AG04450 (cell line): ENCODE measurements around the gene MKS1. TPM values are rescaled to one million over a fixed set of nuclear protein-coding genes. Genes with fewer than 3 reads are reported as not detected.

Experiments
- CTCF ChIA-PET: fragments of 300-600, 350-600 bp; formaldehyde crosslinking; extraction: SDS; loops from one replicate; lab custom pipeline; 2022; ENCODE audit warnings: antibody characterized with exemption, inconsistent platforms; lab: Charles Lee
- POLR2A ChIA-PET: fragments of 350-600 bp; formaldehyde crosslinking; extraction: SDS; loops from one replicate; lab custom pipeline; 2021; ENCODE audit warnings: antibody characterized with exemption, inconsistent platforms; lab: Yijun Ruan, JAX
- DNase-seq: peaks from one replicate; pipeline ENCODE4 v3.0.0-alpha.2; 2011; ENCODE audit warnings: low read depth, low spot score
- H3K27ac ChIP-seq: one replicate; pipeline ENCODE4 v1.5.1; 2012; ENCODE audit warnings: low read depth, low read length, control low read depth
- H3K27me3 ChIP-seq: one replicate; pipeline ENCODE4 v1.6.0; 2012; ENCODE audit warnings: low read length; ENCODE audit not compliant: control insufficient read depth, insufficient read depth
- H3K4me3 ChIP-seq: 2 replicates; pipeline ENCODE4 v1.5.1; 2011; ENCODE audit warnings: mild to moderate bottlenecking, low read depth, low read length, control low read depth
- H3K9me3 ChIP-seq: 2 replicates; pipeline ENCODE4 v1.5.1; 2012; ENCODE audit warnings: low read length; ENCODE audit not compliant: control insufficient read depth, insufficient read depth
- polyA plus RNA-seq: library from polyadenylated mRNA; depleted of rRNA; stranded (reverse); fragments of >200 nt; gene quantifications from 2 replicates; pipeline ENCODE4 v1.2.3, GENCODE V29; 2011
- TF ChIP-seq, protein P1 (sequence below): IDR thresholded peaks from 2 replicates; pipeline ENCODE4 v1.5.1; 2011; ENCODE audit warnings: low read depth, low read length, control low read depth, inconsistent platforms

MKS1 gene
- polyA plus RNA-seq, 1 experiment, result 14.4 TPM

- no peaks in the 10 kb centered on the region for H3K9me3 ChIP-seq
- TF ChIP-seq, protein P1, sequence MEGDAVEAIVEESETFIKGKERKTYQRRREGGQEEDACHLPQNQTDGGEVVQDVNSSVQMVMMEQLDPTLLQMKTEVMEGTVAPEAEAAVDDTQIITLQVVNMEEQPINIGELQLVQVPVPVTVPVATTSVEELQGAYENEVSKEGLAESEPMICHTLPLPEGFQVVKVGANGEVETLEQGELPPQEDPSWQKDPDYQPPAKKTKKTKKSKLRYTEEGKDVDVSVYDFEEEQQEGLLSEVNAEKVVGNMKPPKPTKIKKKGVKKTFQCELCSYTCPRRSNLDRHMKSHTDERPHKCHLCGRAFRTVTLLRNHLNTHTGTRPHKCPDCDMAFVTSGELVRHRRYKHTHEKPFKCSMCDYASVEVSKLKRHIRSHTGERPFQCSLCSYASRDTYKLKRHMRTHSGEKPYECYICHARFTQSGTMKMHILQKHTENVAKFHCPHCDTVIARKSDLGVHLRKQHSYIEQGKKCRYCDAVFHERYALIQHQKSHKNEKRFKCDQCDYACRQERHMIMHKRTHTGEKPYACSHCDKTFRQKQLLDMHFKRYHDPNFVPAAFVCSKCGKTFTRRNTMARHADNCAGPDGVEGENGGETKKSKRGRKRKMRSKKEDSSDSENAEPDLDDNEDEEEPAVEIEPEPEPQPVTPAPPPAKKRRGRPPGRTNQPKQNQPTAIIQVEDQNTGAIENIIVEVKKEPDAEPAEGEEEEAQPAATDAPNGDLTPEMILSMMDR, result no peak
- POLR2A ChIA-PET, result no interaction called here
- no peak overlapping the region for H3K4me3 ChIP-seq
- no peak overlapping the region for H3K27ac ChIP-seq
- peaks cover 20% of the 10 kb centered on the region for H3K27me3 ChIP-seq
- no peak for DNase-seq
- CTCF ChIA-PET, result interaction anchor here (1.1 to 1.6 kb wide), 2 partner anchors 18 kb away, joined by 3 to 8 read pairs; no protein-coding TSS in a partner anchor
Observed at GRCh38 chr17:58231641-58232040, 12.6 kb upstream of the MKS1 start.

- ChIA-PET POLR2A (no interaction called here), CTCF (interaction anchor here (1.2 to 1.6 kb wide), 3 partner anchors 18 to 20 kb away, joined by 3 to 10 read pairs (median 3); no protein-coding TSS in a partner anchor)
- Histone ChIP-seq H3K9me3 (no peaks in the 10 kb centered on the region), H3K4me3 (no peak overlapping the region), H3K27ac (no peak overlapping the region), H3K27me3 (peaks cover 12% of the 10 kb centered on the region)
- TF ChIP-seq, protein P1, result no peak
- DNase-seq, result no peak
Observed at GRCh38 chr17:58229881-58230280, 10.8 kb upstream of the MKS1 start.

DNA sequence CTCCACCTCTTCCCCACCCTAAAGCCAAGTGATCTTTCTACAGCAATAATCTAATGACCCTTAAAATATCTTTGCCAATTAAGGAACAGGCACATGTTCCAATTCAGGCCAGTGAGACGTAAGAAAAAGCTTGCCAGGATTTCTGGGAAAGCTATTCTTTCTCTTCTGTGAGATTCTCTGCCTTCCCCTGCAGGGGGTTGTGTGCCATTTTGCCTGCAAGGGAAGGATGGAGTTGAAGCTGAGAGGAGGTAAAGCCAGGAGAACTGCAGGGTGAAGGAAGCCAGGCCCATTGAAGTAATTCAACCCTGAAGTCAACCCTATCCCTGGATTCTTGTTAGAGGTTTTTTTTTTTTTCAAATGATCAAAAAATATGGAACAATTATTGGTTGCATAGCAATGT, 10.3 kb upstream of the MKS1 start:
- CTCF ChIA-PET, result interaction anchor here (0.9 to 1.2 kb wide), 2 partner anchors 18 to 30 kb away, joined by 3 read pairs; no protein-coding TSS in a partner anchor

GRCh38 chr17:58228679-58229078, 9.6 kb upstream of the MKS1 start:
- Histone ChIP-seq H3K27me3 (peaks cover 12% of the 10 kb centered on the region), H3K27ac (no peak overlapping the region), H3K9me3 (no peaks in the 10 kb centered on the region), H3K4me3 (no peak overlapping the region)
- ChIA-PET POLR2A (no interaction called here), CTCF (interaction anchor here (0.9 kb wide), 1 partner anchor 29 kb away, joined by 3 read pairs; no protein-coding TSS in a partner anchor)
- no peak for DNase-seq
- TF ChIP-seq, protein P1, result no peak

More for the DNA sequence above, 10.3 kb upstream of the MKS1 start:
- TF ChIP-seq, protein P1, result no peak
- H3K9me3 ChIP-seq, result no peaks in the 10 kb centered on the region
- H3K4me3 ChIP-seq, result no peak overlapping the region
- no peak overlapping the region for H3K27ac ChIP-seq
- DNase-seq, result no peak
- H3K27me3 ChIP-seq, result peaks cover 12% of the 10 kb centered on the region
- POLR2A ChIA-PET, result no interaction called here

- TF ChIP-seq, protein P1, result no peak
- Histone ChIP-seq H3K9me3 (no peaks in the 10 kb centered on the region), H3K4me3 (no peak overlapping the region), H3K27ac (no peak overlapping the region), H3K27me3 (peaks cover 12% of the 10 kb centered on the region)
- DNase-seq, result no peak
- ChIA-PET POLR2A (no interaction called here), CTCF (interaction anchor here (4.1 kb wide), 1 partner anchor 22 kb away, joined by 25 read pairs; no protein-coding TSS in a partner anchor)
Observed at GRCh38 chr17:58227733-58228132, 8.7 kb upstream of the MKS1 start.
